Stimulated activated CD4-positive, alpha-beta T cell treated with anti-CD3 and anti-CD28 coated beads, Interleukin-12 subunit alpha, Interleukin-12 subunit beta, amount 100 ng/mL, for 48 hours (primary cell): ENCODE data around the gene CHMP4B.

Source experiments
- DNase-seq, 3 donors: peaks; one replicate each; pipeline ENCODE4 v3.0.0-alpha.2; 2020; ENCODE audit warnings: low read depth in 2 of 3, low spot score in 1 of 3

CHMP4B gene, protein sequence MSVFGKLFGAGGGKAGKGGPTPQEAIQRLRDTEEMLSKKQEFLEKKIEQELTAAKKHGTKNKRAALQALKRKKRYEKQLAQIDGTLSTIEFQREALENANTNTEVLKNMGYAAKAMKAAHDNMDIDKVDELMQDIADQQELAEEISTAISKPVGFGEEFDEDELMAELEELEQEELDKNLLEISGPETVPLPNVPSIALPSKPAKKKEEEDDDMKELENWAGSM

DNA sequence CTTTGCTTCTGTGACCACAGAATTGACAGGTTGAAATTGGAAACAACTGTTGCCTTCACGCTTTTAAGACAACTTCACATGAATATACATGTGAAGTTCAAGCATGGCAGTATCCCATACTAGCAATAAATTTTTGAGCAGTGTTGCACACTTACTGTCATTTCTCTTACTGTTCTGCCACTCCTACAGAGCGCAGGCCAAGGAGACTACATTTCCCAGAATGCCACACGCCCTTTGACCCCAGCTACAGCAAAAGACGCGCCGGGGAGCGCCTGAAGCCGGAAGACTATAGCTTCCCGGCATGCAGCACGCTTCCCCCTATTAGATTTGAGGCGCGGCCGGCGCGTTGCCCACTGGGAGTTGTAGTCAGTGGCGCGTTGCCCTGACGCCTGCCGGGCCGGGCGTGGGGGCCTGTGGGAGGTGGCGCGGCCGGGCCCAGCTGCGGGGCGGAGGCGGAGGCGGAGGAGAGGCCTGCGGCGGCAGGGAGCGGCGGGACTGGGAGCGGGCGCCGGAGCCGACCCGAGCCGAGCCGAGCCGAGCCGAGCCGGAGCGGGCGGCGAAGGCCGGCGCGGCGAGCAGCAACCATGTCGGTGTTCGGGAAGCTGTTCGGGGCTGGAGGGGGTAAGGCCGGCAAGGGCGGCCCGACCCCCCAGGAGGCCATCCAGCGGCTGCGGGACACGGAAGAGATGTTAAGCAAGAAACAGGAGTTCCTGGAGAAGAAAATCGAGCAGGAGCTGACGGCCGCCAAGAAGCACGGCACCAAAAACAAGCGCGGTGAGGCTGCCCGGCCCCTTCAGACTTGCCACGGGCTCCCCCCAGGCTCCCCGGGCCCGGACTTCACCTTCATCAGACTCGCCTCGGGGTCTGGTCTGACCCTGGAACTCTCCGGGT is at the start of gene CHMP4B:
Gene CHMP4B, plus strand, starts transcription at position 464 of the 891 bp plus-strand sequence. Its CDS starts 121 bp downstream, at position 585.
- peak; percentile 95 to 97 (median 96) for DNase-seq

DNA sequence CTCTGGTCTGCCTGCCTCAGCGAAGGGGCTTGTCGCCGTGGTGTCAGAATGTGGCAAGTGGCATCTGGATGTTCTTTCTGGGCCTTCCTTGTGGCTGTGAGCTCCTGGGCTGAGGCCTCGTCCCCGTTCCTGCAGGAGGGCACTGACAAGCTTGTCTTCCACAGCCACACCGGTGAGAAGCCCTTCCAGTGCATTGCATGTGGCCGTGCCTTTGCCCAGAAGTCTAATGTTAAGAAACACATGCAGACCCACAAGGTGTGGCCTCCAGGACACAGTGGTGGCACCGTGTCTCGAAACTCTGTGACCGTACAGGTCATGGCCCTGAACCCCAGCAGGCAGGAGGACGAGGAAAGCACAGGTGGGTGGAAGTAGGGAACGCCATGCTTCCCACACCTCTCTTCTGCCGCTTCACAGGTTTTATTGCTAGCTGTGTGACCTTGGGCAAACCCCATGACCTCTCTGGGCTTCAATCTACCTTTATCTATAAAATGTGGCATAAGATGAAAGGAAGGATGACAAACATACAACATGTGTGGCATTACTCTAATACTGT is 49.4 kb upstream of the CHMP4B start:
- no peak for DNase-seq

DNA sequence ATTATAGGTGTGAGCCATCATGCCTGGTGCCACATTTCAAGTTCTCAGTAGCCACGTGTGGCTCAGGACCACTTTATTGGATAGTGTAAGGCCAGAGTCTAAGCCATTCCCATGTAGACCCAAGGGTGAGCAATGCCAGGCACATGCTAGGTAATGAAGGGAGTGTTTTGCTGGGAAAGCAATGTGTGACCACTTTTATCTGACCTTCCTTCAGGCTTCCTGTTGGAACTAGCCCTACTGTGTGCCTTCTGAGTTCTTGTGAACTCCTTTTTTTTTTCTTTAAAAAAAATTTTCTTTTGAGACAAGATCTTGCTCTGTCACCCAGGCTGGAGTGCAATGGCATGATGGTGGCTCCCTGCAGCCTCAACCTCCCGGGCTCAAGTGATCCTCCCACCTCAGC is 46.0 kb upstream of the CHMP4B start:
- no peak for DNase-seq

DNA sequence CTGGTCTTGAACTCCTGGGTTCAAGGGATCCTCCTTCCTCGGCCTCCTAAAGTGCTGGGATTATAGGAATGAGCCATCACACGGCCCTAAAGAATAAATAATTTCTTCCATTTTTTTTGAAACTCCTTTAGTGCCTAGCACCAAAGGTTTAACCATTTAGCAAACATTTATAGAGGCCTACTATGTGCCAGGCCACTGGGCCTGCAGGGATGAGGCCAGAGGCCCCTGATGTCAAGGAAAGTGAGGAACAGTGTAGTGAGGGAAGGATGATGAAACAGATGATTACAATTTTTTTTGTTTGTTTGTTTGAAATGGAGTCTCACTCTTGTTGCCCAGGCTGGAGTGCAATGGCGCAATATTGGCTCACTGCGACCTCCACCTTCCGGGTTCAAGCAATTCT is 45.6 kb upstream of the CHMP4B start:
- DNase-seq: no peak

DNA sequence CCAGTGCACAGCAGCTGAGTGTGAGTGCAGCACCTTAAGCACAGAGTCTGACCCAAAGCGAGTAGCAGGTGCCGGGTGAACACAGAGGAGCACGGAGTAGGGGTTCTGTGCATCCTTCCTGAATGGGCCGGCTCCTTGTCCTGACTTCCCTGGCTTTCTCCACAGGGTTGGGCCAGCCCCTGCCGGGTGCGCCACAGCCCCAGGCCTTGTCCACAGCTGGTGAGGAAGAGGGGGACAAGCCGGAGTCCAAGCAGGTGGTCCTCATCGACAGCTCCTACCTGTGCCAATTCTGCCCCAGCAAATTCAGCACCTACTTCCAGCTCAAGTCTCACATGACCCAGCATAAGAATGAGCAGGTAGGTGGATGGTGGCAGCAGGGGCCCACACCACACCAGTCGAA is 44.5 kb upstream of the CHMP4B start:
- no peak for DNase-seq

DNA sequence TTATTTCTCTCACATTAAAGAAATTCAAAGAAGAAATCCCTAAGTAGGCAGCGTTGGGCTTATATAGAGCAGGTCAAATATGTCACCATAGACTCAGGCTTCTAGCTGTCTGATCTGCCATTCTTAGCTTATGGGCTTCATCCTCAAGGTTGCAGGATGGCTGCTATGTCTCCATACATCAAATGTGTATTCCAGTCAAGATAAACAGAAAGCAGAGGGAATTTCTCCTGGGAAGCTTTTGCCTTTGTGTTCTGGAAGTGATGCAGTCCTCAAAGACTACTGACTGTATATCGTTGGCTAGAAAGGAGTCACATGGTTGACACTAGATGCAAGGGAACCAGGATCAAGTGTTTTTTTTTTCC is 43.4 kb upstream of the CHMP4B start:
- DNase-seq: no peak

DNA sequence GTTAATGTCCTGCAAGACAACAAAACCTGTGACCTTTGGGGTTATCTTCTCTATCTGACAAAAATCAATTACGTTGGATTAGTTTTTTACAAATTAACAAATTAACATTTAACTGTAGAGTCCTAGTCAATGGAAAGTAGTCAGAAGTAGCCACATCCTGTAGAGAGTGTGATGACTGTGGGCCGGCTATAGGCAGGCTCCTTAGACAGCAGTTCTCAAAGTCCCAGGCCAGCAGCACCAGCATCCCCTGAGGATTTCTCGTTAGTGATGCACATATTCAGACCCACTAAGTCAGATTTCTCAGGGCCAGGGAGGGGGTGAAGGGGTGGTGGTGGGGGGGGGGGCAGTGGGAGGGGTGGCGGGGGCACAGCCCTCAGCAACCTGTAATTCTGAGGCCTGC is 42.1 kb upstream of the CHMP4B start:
- no peak for DNase-seq

DNA sequence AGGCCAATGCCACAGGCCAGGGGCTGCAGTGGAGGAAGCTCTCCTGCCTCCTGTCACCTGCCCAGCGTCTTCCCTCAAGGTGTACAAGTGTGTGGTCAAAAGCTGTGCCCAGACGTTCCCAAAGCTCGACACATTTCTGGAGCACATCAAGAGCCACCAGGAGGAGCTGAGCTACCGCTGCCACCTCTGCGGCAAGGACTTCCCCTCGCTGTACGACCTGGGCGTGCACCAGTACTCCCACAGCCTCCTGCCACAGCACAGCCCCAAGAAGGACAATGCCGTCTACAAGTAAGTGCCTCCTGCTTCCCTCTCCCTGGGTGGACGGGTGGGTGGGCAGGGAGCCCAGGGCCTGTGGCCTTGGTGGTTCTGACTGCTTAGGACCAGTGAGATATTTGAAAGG is 41.1 kb upstream of the CHMP4B start:
- DNase-seq: no peak

DNA sequence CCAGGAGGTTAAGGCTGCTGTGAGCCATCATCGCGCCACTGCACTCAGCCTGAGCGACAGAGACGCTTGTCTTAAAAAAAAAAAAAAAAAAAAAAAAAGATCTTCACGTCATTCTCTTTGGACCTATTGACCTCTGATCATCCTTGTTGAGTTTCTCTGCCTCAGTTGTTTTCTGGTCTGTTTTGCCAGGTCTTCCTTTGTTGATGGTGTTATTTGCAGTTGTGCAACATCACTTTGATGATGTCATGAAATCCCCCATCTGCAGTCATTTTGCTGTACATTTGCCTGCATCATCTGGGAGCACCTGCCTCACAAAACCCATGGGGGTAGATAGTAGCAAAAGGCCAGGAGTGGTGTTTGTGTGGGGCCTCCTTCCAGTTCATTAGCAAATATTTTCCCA is 39.2 kb upstream of the CHMP4B start:
- no peak for DNase-seq

DNA sequence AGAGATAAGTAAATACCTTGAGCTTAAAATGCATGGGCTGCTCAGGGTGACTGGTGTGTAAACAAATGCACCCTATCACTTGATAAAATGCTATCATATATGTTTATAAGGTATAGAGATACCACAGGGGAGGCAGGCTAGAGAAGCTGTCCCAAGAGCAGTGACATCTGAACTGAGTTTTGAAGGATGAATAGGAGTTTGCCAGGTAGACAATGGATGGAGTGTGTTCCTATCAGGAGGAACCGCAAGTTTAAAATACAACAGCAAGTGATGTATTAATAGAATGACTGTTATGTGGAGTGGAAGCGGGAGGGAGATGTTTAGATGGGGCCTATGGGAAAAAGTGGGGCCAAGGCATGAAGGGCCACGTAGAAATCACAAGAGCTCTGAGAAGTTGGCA is 38.7 kb upstream of the CHMP4B start:
- DNase-seq: no peak

DNA sequence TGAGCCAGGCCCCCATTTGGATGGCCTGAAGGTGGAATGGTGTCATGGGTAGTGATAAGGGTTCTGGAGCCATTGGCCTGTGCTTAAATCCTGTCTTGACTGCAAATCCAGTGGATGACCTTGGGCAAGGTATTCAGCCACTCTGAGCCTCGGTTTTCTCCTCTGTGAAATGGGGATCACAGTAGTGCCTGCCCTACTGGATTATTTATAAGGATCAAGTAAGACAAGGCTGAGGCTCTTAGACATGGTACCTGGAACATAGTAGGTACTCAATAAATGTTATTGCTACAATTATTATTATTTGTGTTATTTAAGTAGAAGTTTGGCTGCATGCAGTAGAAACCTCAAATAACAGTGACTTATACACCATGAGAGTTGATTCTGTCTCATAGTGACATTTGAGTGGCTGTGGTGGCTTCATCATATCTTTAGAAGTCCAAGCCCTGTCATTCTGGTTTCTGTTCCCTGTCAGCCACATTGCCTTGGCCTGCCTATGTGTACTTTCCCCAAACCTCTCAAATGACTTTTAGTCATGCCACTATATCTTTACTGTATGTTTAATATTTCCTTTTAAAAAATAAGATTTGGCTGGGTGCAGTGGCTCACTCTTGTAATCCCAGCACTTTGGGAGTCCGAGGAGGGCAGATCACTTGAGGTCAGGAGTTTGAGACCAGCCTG is 37.6 kb upstream of the CHMP4B start:
- peak; percentile 6 to 12 (median 10) for DNase-seq

DNA sequence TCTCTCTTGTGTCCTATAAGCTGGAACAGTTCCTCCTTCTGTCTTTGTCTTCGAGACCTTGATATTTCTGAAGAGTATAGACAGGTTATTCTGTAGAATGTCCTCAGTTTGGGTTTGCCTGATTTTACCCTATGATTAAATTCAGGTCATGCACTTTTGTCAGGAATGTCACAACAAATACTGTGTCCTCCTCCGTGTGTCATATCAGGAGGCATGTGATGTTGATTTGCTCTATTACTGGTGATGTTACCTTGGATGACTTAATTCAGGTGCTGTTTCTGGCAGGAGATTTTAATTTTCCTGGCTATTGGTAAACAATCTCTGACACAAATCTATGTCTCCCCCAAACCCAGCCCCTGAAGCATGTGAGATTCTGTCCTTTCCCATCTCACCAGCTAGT is 33.3 kb upstream of the CHMP4B start:
- DNase-seq: no peak

DNA sequence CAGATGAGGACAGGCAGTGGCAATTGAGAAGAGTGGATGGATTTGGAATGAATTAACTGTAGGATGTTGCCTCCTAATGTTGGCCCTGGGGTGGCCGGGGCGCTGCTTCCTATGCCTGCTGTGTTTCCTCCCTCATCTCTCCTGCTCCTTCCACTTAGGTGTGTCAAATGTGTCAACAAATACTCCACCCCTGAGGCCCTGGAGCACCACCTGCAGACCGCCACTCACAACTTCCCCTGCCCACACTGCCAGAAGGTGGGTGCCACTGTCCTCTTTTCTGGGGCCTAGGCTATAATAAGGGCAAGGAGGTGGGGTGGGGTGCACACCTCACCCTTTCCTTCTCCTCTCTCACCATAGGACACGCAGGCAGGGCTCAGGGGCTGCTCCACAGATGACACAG is 30.0 kb upstream of the CHMP4B start:
- no peak for DNase-seq

DNA sequence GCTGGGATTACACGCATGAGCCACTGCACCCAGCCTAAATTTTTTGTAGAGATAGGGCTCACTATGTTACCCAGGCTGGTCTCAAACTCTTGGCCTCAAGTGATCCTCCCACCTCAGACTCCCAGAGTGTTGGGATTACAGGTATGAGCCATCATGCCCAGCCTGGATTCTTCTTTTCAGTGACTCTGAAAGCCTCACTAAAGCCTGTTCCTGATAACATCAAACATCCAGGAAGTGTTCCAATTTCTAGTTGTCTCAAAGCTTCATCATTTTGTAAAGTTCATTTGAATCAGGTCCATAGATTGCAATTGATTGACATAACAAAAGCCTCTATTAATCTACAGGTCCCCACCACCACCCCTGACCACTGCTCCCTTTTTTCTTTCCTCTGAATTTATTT is 29.2 kb upstream of the CHMP4B start:
- DNase-seq: no peak

DNA sequence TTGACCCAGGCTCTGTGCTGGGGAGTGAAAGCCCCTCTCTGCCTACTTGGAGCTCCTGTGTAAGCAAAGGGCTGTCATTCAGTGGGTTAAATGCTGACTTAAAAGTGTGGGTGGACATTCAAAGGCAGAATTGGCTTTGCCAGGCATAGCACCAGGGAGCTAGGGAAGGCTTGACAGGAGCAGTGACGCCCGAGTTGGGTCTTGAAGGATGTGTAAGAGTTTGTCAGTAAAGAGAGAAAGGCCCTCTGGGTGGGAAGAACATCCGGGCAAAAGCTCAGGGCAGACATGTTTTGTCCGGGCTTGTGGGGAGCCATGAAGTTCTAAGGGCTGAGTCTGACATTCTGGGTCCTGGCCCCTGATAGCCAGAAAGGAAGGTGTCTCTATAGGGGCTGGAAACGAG is 27.9 kb upstream of the CHMP4B start:
- DNase-seq: no peak

DNA sequence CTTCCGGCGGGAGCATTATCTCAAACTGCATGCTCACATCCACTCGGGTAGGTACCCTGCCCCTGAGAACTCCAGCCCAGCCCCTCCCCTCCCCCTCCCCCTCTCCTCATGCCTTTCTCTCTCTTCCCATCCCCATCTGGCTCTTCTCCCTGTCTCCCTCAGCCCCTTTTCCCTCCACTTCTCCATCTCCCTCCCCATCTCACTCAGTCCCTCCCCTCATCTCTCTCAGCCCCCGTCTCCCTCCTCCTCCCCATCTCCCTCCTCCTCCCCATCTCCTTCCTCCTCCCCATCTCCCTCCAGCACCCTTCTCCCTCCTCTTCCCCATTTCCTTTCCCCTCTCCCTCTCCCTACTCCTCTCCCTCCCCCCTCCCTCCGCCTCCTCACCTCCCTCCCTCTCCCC is 27.3 kb upstream of the CHMP4B start:
- no peak for DNase-seq

DNA sequence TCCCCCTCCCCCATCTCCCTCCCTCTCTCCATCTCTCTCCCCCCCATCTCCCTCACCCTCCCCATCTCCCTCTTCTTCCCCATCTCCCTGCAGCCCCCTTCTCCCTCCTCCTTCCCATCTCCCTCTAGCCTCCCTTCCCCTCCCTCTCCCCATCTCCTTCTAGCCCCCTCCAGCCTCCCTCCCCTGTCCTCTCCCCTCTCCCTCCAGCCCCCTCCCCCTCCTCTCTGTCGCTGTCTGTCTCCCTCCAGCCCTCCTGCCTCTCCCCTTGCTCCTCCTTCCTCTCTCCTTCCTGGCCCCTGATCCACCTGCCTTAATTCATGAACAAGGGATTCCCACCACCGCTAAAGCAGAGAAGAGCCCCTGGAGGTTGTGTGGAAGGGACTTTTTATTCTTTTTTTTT is 26.9 kb upstream of the CHMP4B start:
- no peak for DNase-seq

DNA sequence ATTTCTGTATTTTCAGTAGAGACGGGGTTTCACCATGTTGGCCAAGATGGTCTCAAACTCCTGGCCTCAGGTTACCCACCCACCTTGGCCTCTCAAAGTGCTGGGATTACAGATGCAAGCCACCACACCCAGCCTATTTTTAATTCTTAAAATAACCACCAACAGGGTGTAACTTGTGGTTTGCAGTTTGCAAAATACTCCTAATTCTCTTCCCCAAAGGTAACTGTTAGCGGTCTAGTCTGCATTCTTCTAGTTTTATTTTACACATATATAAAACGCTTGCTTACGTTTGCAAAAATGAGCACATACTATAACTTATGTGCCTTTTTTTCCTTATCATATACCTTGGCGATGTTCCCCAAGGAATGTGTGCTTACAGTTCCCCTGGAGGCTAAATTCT is 25.6 kb upstream of the CHMP4B start:
- no peak for DNase-seq

DNA sequence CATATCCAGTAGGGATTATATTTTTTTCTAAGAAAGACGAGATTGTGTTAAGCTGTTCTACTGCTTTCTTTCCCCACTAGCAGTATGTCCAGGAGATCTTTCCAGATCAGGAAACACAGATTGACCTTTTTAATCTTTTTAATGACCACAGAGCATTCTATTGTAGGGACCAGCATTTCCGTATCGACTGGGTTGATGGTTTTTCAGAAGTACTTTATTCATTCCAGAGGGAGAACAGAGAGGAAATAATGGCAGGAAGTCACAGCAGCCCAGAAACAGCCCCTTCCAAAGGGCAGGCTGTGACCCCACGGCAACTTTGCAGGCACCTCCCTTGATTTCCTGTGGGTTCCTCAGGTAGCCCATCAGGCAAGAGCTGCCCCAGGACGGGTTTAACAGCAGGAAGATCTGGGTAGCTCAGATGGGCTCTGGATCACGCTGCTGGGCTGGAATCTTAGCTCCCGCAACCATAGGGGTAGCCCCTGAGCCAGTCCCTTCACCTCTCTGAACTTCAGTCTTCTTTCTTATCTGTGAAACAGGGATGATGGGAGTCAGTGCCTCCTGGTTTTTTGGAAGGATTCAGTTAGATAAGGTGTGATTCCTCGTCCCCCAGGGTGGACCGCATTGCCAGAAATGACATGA is 23.8 kb upstream of the CHMP4B start:
- DNase-seq: no peak

DNA sequence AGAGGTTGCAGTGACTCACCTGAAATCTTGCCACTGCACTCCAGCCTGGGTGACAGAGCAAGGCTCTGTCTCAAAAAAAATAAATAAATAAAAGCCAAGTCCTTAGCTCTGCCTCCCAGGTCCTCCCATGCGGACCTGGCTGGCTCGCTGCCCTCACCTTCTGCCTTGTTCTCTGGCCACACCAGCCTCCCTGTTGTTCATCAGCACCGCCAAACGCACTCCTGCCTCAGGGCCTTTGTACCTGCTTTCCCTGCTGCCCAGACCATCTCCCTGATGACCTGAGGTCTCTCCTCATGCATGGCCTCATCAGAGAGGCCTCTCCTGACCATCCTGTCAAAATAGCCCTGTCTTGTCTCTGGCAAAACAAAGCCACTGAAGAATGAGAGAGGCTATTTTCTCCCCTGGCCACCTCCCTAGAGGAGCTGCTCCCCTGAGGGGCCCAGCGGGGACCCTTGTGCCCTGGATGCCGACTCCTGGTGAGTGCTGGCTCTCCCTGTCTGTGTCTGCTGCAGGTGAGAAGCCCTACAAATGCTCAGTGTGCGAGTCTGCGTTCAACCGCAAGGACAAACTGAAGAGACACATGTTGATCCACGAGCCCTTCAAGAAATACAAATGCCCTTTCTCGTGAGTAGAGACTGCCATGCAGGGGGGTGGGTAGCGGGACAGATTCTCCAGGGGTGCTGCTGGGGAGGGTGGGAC is 22.6 kb upstream of the CHMP4B start:
- no peak for DNase-seq
